Common myeloid progenitor, CD34-positive (primary cell): Measurements from ENCODE around the gene SKAP2.

Experiments
- CTCF ChIA-PET: fragments of 350-600 bp; sonication (Branson Sonifier 250); formaldehyde crosslinking; loops from one replicate; lab custom pipeline; 2021; ENCODE audit warnings: antibody characterized with exemption; lab: Charles Lee
- POLR2A ChIA-PET: fragments of 350-600 bp; sonication (Branson Sonifier 250); formaldehyde crosslinking; loops from one replicate; lab custom pipeline; 2021; ENCODE audit warnings: antibody characterized with exemption; lab: Charles Lee
- DNase-seq, 3 donors: peaks; one replicate each; pipeline versions ENCODE4 v3.0.0 to v3.0.0-alpha.2; 2013
- H3K27ac ChIP-seq, 2 experiments: 1 replicate in 1 of 2; 2 replicates in 1 of 2; pipeline ENCODE4 v1.7.0; 2013; ENCODE audit warnings: inconsistent platforms in 2 of 2, low read length in 2 of 2, mild to moderate bottlenecking in 2 of 2, low read depth in 1 of 2, moderate library complexity in 1 of 2; ENCODE audit not compliant: severe bottlenecking in 2 of 2, insufficient read depth in 1 of 2, poor library complexity in 1 of 2
- H3K27me3 ChIP-seq, 5 experiments: replicated peaks in 2 of 5; 1 replicate in 3 of 5; 2 replicates in 2 of 5; pipeline versions ENCODE4 v1.6.1 to v1.7.0; 2013; ENCODE audit warnings: low read length in 4 of 5, mild to moderate bottlenecking in 2 of 5, moderate library complexity in 2 of 5, inconsistent platforms in 1 of 5; ENCODE audit not compliant: insufficient read depth in 5 of 5, control insufficient read depth in 4 of 5
- H3K36me3 ChIP-seq, 4 experiments: 1 replicate in 2 of 4; 2 replicates in 2 of 4; pipeline versions ENCODE4 v1.6.1 to v1.7.0; 2013; ENCODE audit warnings: low read length in 3 of 4, control low read depth in 1 of 4, mild to moderate bottlenecking in 1 of 4; ENCODE audit not compliant: control insufficient read depth in 4 of 4, insufficient read depth in 4 of 4
- H3K4me1 ChIP-seq, 4 experiments: 1 replicate in 3 of 4; 2 replicates in 1 of 4; pipeline versions ENCODE4 v1.6.1 to v1.7.1; 2013; ENCODE audit warnings: low read length in 3 of 4, mild to moderate bottlenecking in 3 of 4, control low read depth in 1 of 4, inconsistent platforms in 1 of 4, moderate library complexity in 1 of 4; ENCODE audit not compliant: control insufficient read depth in 4 of 4, insufficient read depth in 4 of 4; ENCODE audit errors: control extremely low read depth in 1 of 4
- H3K4me3 ChIP-seq, 7 experiments: 1 replicate in 4 of 7; 2 replicates in 3 of 7; pipeline versions ENCODE4 v1.5.1 to v1.7.0; 2013; ENCODE audit warnings: mild to moderate bottlenecking in 7 of 7, low read length in 6 of 7, moderate library complexity in 6 of 7, inconsistent platforms in 2 of 7, low read depth in 2 of 7, control low read depth in 1 of 7; ENCODE audit not compliant: insufficient read depth in 4 of 7, control insufficient read depth in 1 of 7; ENCODE audit errors: extremely low read depth in 1 of 7
- H3K9me3 ChIP-seq, 5 experiments: 1 replicate in 4 of 5; 2 replicates in 1 of 5; pipeline versions ENCODE4 v1.6.1 to v1.7.1; 2013; ENCODE audit warnings: low read length in 4 of 5, mild to moderate bottlenecking in 2 of 5, inconsistent platforms in 1 of 5, low read depth in 1 of 5, moderate library complexity in 1 of 5; ENCODE audit not compliant: control insufficient read depth in 4 of 5, insufficient read depth in 2 of 5; ENCODE audit errors: control extremely low read depth in 1 of 5
- WGBS: methylation state at CpG from one replicate; pipeline ENCODE4 v1.1.5; 2013; ENCODE audit not compliant: insufficient coverage; 5-methylcytosine and 5-hydroxymethylcytosine counted together

SKAP2 gene

DNA sequence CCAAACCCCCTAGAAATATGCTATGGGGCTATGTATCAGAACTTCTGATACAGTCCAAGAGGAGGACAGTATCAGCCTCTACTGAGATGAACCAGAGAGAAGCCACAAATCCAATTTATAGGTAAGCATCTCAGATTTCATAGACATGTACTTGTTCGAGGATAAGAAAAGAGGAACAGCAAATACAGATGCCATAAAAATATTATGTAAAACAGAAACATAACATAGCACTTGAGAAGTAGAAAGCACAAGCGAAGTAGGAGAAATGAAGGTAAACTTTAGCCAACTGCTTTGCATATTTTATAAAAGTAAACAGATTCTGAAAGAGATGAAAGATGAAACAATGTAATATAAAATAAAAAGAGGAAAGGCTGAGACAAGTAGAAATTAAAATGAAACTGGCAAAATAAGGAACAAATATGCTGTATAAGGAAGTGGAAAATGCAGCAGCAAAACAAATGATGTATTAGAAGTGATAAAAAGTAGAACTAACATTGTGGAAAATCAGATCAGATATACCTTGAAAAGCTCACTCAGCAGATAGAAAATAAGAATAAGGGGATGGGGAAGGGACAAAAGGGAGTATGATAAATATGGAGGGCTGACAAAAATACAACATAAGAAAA, 135.1 kb downstream of the SKAP2 start:
- WGBS = no CpG with 5 or more reads among the region's 2 CpGs

DNA sequence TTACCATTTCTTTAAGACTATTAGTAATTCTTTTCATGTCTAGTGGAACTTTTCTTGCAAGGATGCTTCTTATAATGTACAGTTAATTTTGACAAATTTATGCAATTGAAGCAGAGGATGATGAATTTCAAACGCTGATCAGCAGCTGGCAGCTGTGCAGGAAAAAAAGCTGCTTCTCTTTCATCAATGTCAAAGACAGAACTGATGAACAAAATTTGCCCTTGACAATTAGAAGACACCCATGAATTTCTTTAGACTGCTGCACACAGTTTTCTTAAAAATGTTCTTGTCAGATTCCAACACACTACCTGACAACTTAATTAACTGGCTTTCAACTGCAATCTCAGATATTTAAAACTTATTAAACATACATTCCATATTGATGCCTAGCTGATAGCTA, 138.3 kb downstream of the SKAP2 start:
- no peaks in the 10 kb centered on the region for H3K27me3 ChIP-seq
- CTCF ChIA-PET = interaction anchor here (1.0 to 1.3 kb wide), 2 partner anchors 13 to 15 kb away, joined by 3 read pairs; no protein-coding TSS in a partner anchor
- no CpG with 5 or more reads among the region's 1 CpG for WGBS
- H3K27ac ChIP-seq = no peak overlapping the region
- POLR2A ChIA-PET = interaction anchor here (0.6 kb wide), 1 partner anchor 1607 kb away, joined by 7 read pairs; no protein-coding TSS in a partner anchor
- peaks cover 0 to 11% (median 7%) of the 10 kb centered on the region in 4 experiments for H3K4me1 ChIP-seq
- H3K36me3 ChIP-seq = peaks cover 0 to 2% (median 0%) of the 10 kb centered on the region in 4 experiments
- peaks cover 0 to 5% (median 0%) of the 10 kb centered on the region in 5 experiments for H3K9me3 ChIP-seq
- no peak overlapping the region for H3K4me3 ChIP-seq
- no peak for DNase-seq

More for the DNA sequence above, 135.1 kb downstream of the SKAP2 start:
- ChIA-PET POLR2A (no interaction called here), CTCF (interaction anchor here (1.0 to 1.7 kb wide), 3 partner anchors 10 to 42 kb away, joined by 3 read pairs; no protein-coding TSS in a partner anchor)
- peak in 2 of 3 donors; percentile 27 to 45 for DNase-seq
- no peaks in the 10 kb centered on the region for H3K27me3 ChIP-seq
- H3K27ac ChIP-seq = no peak overlapping the region
- H3K4me1 ChIP-seq = peaks cover 0 to 3% (median 1%) of the 10 kb centered on the region in 4 experiments
- peaks cover 0 to 4% (median 3%) of the 10 kb centered on the region in 4 experiments for H3K36me3 ChIP-seq
- H3K9me3 ChIP-seq = peaks cover 0 to 5% (median 0%) of the 10 kb centered on the region in 5 experiments
- no peak overlapping the region for H3K4me3 ChIP-seq

- ChIA-PET POLR2A (no interaction called here), CTCF (no interaction called here)
- Histone ChIP-seq H3K4me3 (no peak overlapping the region), H3K9me3 (peaks cover 0 to 1% (median 0%) of the 10 kb centered on the region in 5 experiments), H3K4me1 (peaks cover 0 to 11% (median 7%) of the 10 kb centered on the region in 4 experiments), H3K36me3 (peaks cover 0 to 2% (median 0%) of the 10 kb centered on the region in 4 experiments), H3K27me3 (no peaks in the 10 kb centered on the region), H3K27ac (no peak overlapping the region)
- WGBS = 0% methylated on average over 1 of the region's 2 CpGs
- no peak for DNase-seq
Observed at GRCh38 chr7:26724795-26725194, 139.6 kb downstream of the SKAP2 start.

- CTCF ChIA-PET = interaction anchor here (0.9 to 1.0 kb wide), 2 partner anchors 30 to 36 kb away, joined by 3 read pairs; no protein-coding TSS in a partner anchor
- DNase-seq = peak in 2 of 3 donors; percentile 32 to 54
- H3K4me1 ChIP-seq = peaks cover 0 to 11% (median 5%) of the 10 kb centered on the region in 4 experiments
- peaks cover 0 to 2% (median under 1%) of the 10 kb centered on the region in 4 experiments for H3K36me3 ChIP-seq
- no peaks in the 10 kb centered on the region for H3K27me3 ChIP-seq
- POLR2A ChIA-PET = no interaction called here
- WGBS = 0% methylated on average over 4 of the region's 5 CpGs
- no peaks in the 10 kb centered on the region for H3K9me3 ChIP-seq
- H3K4me3 ChIP-seq = peak overlapping the region in 1 of 7 experiments; percentile 45
- peak overlapping the region in 1 of 2 experiments; percentile 41 for H3K27ac ChIP-seq
Observed at GRCh38 chr7:26723129-26723528, 141.3 kb downstream of the SKAP2 start.

DNA sequence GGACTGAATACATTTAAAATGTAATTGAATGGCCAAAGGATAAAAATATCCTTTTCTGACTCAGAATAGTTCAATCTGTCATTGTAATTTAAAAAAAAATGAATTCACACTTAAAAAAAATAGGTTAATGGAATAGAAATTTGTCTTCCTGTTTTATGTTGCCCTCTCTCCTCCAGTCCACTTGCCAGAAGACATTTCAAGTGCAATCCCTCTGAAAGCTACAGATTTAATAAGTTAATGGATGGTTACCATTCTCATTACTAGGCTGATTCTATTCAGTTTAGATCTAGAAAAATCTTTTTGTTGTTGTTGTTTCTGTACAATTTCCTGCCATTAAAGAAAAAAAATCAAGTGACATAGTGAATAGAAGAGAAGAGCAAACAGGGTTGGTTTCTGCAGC, 142.9 kb downstream of the SKAP2 start:
- H3K9me3 ChIP-seq = no peaks in the 10 kb centered on the region
- no peaks in the 10 kb centered on the region for H3K27me3 ChIP-seq
- H3K36me3 ChIP-seq = peaks cover 0 to 3% (median 1%) of the 10 kb centered on the region in 4 experiments
- H3K4me1 ChIP-seq = peaks cover 0 to 11% (median 8%) of the 10 kb centered on the region in 4 experiments
- no peak for DNase-seq
- CTCF ChIA-PET = no interaction called here
- H3K27ac ChIP-seq = no peak overlapping the region
- POLR2A ChIA-PET = no interaction called here
- no peak overlapping the region for H3K4me3 ChIP-seq

GRCh38 chr7:26718063-26718462, 146.3 kb downstream of the SKAP2 start:
- Histone ChIP-seq H3K27ac (no peak overlapping the region), H3K27me3 (no peaks in the 10 kb centered on the region), H3K36me3 (peaks cover 0 to 7% (median 0%) of the 10 kb centered on the region in 4 experiments), H3K9me3 (no peaks in the 10 kb centered on the region), H3K4me3 (no peak overlapping the region), H3K4me1 (peaks cover 0 to 7% (median 4%) of the 10 kb centered on the region in 4 experiments)
- no CpG with 5 or more reads among the region's 1 CpG for WGBS
- DNase-seq = no peak
- POLR2A ChIA-PET = no interaction called here
- CTCF ChIA-PET = no interaction called here

- POLR2A ChIA-PET = interaction anchor here (0.6 kb wide), 1 partner anchor 8 kb away, joined by 4 read pairs; no protein-coding TSS in a partner anchor
- no peaks in the 10 kb centered on the region for H3K27me3 ChIP-seq
Observed at GRCh38 chr7:26714438-26714837, 150.0 kb downstream of the SKAP2 start.

More at GRCh38 chr7:26714438-26714837, 150.0 kb downstream of the SKAP2 start:
- CTCF ChIA-PET = interaction anchor here (0.8 kb wide), 1 partner anchor 16 kb away, joined by 3 read pairs; no protein-coding TSS in a partner anchor
- H3K27ac ChIP-seq = no peak overlapping the region
- no peak overlapping the region for H3K4me3 ChIP-seq
- H3K9me3 ChIP-seq = no peaks in the 10 kb centered on the region
- WGBS = no CpG with 5 or more reads among the region's 3 CpGs
- DNase-seq = no peak
- peaks cover 0 to 4% (median under 1%) of the 10 kb centered on the region in 4 experiments for H3K4me1 ChIP-seq
- H3K36me3 ChIP-seq = peaks cover 0 to 7% (median 1%) of the 10 kb centered on the region in 4 experiments
